Effector memory CD8-positive, alpha-beta T cell (primary cell): ENCODE measurements around the gene SETD7.
A peak's percentile ranks its signal among the peaks of the same experiment; 100 is the strongest.

ENCODE experiments used
- ATAC-seq: fragments of 150-1000 bp; cut with Tn5 transposase; replicated peaks from 2 replicates; pipeline ENCODE4 v1.10.0; 2021; ENCODE audit warnings: mild to moderate bottlenecking, moderate library complexity
- DNase-seq, 3 experiments: peaks; one replicate each; pipeline ENCODE4 v3.0.0; 2021
- H3K27ac Mint-ChIP-seq, 2 donors: one replicate each; pipeline ENCODE4 v1.8.0; 2022; ENCODE audit warnings: mild to moderate bottlenecking in 2 of 2, mixed read lengths in 2 of 2, moderate library complexity in 2 of 2
- H3K27me3 Mint-ChIP-seq, 2 donors: one replicate each; pipeline ENCODE4 v1.8.0; 2022; ENCODE audit warnings: mixed read lengths in 2 of 2
- H3K36me3 Mint-ChIP-seq: one replicate; pipeline ENCODE4 v1.8.0; 2022; ENCODE audit warnings: mild to moderate bottlenecking, moderate library complexity, mixed read lengths; ENCODE audit not compliant: insufficient read depth
- H3K4me1 Mint-ChIP-seq, 2 donors: one replicate each; pipeline ENCODE4 v1.8.0; 2022; ENCODE audit warnings: low read depth in 2 of 2, mixed read lengths in 2 of 2
- H3K4me3 Mint-ChIP-seq, 2 donors: one replicate each; pipeline ENCODE4 v1.8.0; 2022; ENCODE audit warnings: mild to moderate bottlenecking in 2 of 2, mixed read lengths in 2 of 2, moderate library complexity in 2 of 2
- H3K9me3 Mint-ChIP-seq, 2 donors: one replicate each; pipeline ENCODE4 v1.8.0; 2022; ENCODE audit warnings: mixed read lengths in 2 of 2

SETD7 gene

GRCh38 chr4:139508581-139509237, 47.3 kb downstream of the SETD7 start:
- Mint-ChIP-seq H3K27me3 (no peaks in the 10 kb centered on the region), H3K9me3 (no peaks in the 10 kb centered on the region), H3K36me3 (peaks cover 15% of the 10 kb centered on the region), H3K4me3 (no peak overlapping the region), H3K27ac (peak overlapping the region in 1 of 2 donors; percentile 38), H3K4me1 (peaks cover 0 to 3% of the 10 kb centered on the region in 2 donors)
- DNase-seq (no peak), ATAC-seq (no peak)

- H3K4me3 Mint-ChIP-seq = no peak overlapping the region
- no peak overlapping the region for H3K27ac Mint-ChIP-seq
- no peaks in the 10 kb centered on the region for H3K9me3 Mint-ChIP-seq
- H3K4me1 Mint-ChIP-seq = peaks cover 0 to 3% of the 10 kb centered on the region in 2 donors
- DNase-seq = no peak
- H3K36me3 Mint-ChIP-seq = peaks cover 13% of the 10 kb centered on the region
- peaks cover 6 to 9% of the 10 kb centered on the region in 2 donors for H3K27me3 Mint-ChIP-seq
- ATAC-seq = no peak
Measured at GRCh38 chr4:139506774-139507173, 49.2 kb downstream of the SETD7 start.

- Mint-ChIP-seq H3K4me3 (no peak overlapping the region), H3K4me1 (peaks cover 0 to 3% of the 10 kb centered on the region in 2 donors), H3K9me3 (no peaks in the 10 kb centered on the region), H3K27me3 (peaks cover 10 to 25% of the 10 kb centered on the region in 2 donors), H3K27ac (no peak overlapping the region), H3K36me3 (no peaks in the 10 kb centered on the region)
- ATAC-seq = no peak
- no peak for DNase-seq
Measured at GRCh38 chr4:139503622-139504166, 52.3 kb downstream of the SETD7 start.

- H3K9me3 Mint-ChIP-seq = no peaks in the 10 kb centered on the region
- ATAC-seq (no peak), DNase-seq (no peak)
- H3K4me1 Mint-ChIP-seq = peaks cover 6 to 9% of the 10 kb centered on the region in 2 donors
- no peak overlapping the region for H3K27ac Mint-ChIP-seq
- no peaks in the 10 kb centered on the region for H3K36me3 Mint-ChIP-seq
- peaks cover 10 to 25% of the 10 kb centered on the region in 2 donors for H3K27me3 Mint-ChIP-seq
- no peak overlapping the region for H3K4me3 Mint-ChIP-seq
Measured at GRCh38 chr4:139501927-139502899, 53.8 kb downstream of the SETD7 start.

- Mint-ChIP-seq H3K9me3 (no peaks in the 10 kb centered on the region), H3K4me1 (peaks cover 6% of the 10 kb centered on the region in 2 donors), H3K4me3 (no peak overlapping the region), H3K27ac (no peak overlapping the region), H3K36me3 (no peaks in the 10 kb centered on the region), H3K27me3 (peaks cover 10 to 25% of the 10 kb centered on the region in 2 donors)
- ATAC-seq (no peak), DNase-seq (no peak)
Measured at GRCh38 chr4:139501527-139501926, 54.5 kb downstream of the SETD7 start.

- DNase-seq (no peak), ATAC-seq (no peak)
- Mint-ChIP-seq H3K27me3 (peaks cover 10 to 25% of the 10 kb centered on the region in 2 donors), H3K36me3 (no peaks in the 10 kb centered on the region), H3K27ac (no peak overlapping the region), H3K4me3 (no peak overlapping the region), H3K9me3 (no peaks in the 10 kb centered on the region), H3K4me1 (peaks cover 6% of the 10 kb centered on the region in 2 donors)
Measured at GRCh38 chr4:139501117-139501516, 54.9 kb downstream of the SETD7 start.

- Mint-ChIP-seq H3K4me3 (no peak overlapping the region), H3K4me1 (peaks cover 6% of the 10 kb centered on the region in 2 donors), H3K9me3 (no peaks in the 10 kb centered on the region), H3K27ac (no peak overlapping the region), H3K36me3 (no peaks in the 10 kb centered on the region), H3K27me3 (peaks cover 10 to 25% of the 10 kb centered on the region in 2 donors)
- DNase-seq (no peak), ATAC-seq (no peak)
Measured at GRCh38 chr4:139499186-139499585, 56.8 kb downstream of the SETD7 start.

- H3K27ac Mint-ChIP-seq = no peak overlapping the region
- peaks cover 2 to 4% of the 10 kb centered on the region in 2 donors for H3K4me1 Mint-ChIP-seq
- no peak overlapping the region for H3K4me3 Mint-ChIP-seq
- H3K36me3 Mint-ChIP-seq = no peaks in the 10 kb centered on the region
- H3K9me3 Mint-ChIP-seq = no peaks in the 10 kb centered on the region
- DNase-seq = no peak
- no peaks in the 10 kb centered on the region for H3K27me3 Mint-ChIP-seq
- ATAC-seq = no peak
Measured at GRCh38 chr4:139493176-139493575, 62.8 kb downstream of the SETD7 start.

GRCh38 chr4:139492429-139492828, 63.6 kb downstream of the SETD7 start:
- no peaks in the 10 kb centered on the region for H3K4me1 Mint-ChIP-seq
- ATAC-seq (no peak), DNase-seq (no peak)
- H3K27ac Mint-ChIP-seq = no peak overlapping the region
- no peaks in the 10 kb centered on the region for H3K36me3 Mint-ChIP-seq
- no peak overlapping the region for H3K4me3 Mint-ChIP-seq
- no peaks in the 10 kb centered on the region for H3K27me3 Mint-ChIP-seq
- no peaks in the 10 kb centered on the region for H3K9me3 Mint-ChIP-seq

GRCh38 chr4:139489638-139490037, 66.4 kb downstream of the SETD7 start:
- Mint-ChIP-seq H3K4me1 (no peaks in the 10 kb centered on the region), H3K36me3 (peaks cover 3% of the 10 kb centered on the region), H3K9me3 (no peaks in the 10 kb centered on the region), H3K4me3 (no peak overlapping the region), H3K27me3 (no peaks in the 10 kb centered on the region), H3K27ac (no peak overlapping the region)
- ATAC-seq (no peak), DNase-seq (no peak)

- no peaks in the 10 kb centered on the region for H3K9me3 Mint-ChIP-seq
- H3K27me3 Mint-ChIP-seq = no peaks in the 10 kb centered on the region
- no peak overlapping the region for H3K27ac Mint-ChIP-seq
- no peaks in the 10 kb centered on the region for H3K4me1 Mint-ChIP-seq
- no peak for ATAC-seq
- no peak overlapping the region for H3K4me3 Mint-ChIP-seq
- H3K36me3 Mint-ChIP-seq = peaks cover 3% of the 10 kb centered on the region
- no peak for DNase-seq
Measured at GRCh38 chr4:139488442-139488841, 67.6 kb downstream of the SETD7 start.

- H3K36me3 Mint-ChIP-seq = peaks cover 10% of the 10 kb centered on the region
- ATAC-seq = no peak
- DNase-seq = no peak
- no peak overlapping the region for H3K4me3 Mint-ChIP-seq
- H3K4me1 Mint-ChIP-seq = no peaks in the 10 kb centered on the region
- H3K27me3 Mint-ChIP-seq = no peaks in the 10 kb centered on the region
- H3K9me3 Mint-ChIP-seq = no peaks in the 10 kb centered on the region
- no peak overlapping the region for H3K27ac Mint-ChIP-seq
Measured at GRCh38 chr4:139484783-139485311, 71.2 kb downstream of the SETD7 start.

- no peaks in the 10 kb centered on the region for H3K4me1 Mint-ChIP-seq
- H3K27me3 Mint-ChIP-seq = no peaks in the 10 kb centered on the region
- H3K27ac Mint-ChIP-seq = no peak overlapping the region
- no peak overlapping the region for H3K4me3 Mint-ChIP-seq
- no peak for ATAC-seq
- no peak for DNase-seq
- peaks cover 13% of the 10 kb centered on the region for H3K36me3 Mint-ChIP-seq
- no peaks in the 10 kb centered on the region for H3K9me3 Mint-ChIP-seq
Measured at GRCh38 chr4:139483000-139483399, 73.0 kb downstream of the SETD7 start.
